ENCODE data around the gene GNAZ.

- TF ChIP-seq CTCF (IDR thresholded peaks at IDR 0.05; ENCODE audit: low read depth, low read length, poor library complexity, severe bottlenecking) (no peak), EZH2phosphoT487 (IDR thresholded peaks at IDR 0.05; ENCODE audit: borderline replicate concordance, low read length) (no peak)
Observed at GRCh38 chr22:23114721-23115020, 44.4 kb downstream of the GNAZ start.
